ENCODE measurements around the gene PTPN1.

GRCh38 chr20:50546729-50547314 lies 36.6 kb downstream of the PTPN1 start:
- no peak for TF ChIP-seq CTCF (IDR thresholded peaks at IDR 0.05)
- no peak for TF ChIP-seq EZH2 (IDR thresholded peaks at IDR 0.05)

All from neural progenitor cell (in vitro differentiated cells).